NCI-H2227 (cell line): Measurements from ENCODE around the gene ABR.
"Not testable (repeated sequence)": the region's sequence is repeated elsewhere in the genome, so short reads cannot be mapped to it uniquely, and the experiment has no call there.

Source experiments
- DNase-seq: peaks from one replicate; lab custom pipeline; 2025; ENCODE audit not compliant: unreplicated experiment; lab: John Stamatoyannopoulos, UW

The ABR gene

DNA sequence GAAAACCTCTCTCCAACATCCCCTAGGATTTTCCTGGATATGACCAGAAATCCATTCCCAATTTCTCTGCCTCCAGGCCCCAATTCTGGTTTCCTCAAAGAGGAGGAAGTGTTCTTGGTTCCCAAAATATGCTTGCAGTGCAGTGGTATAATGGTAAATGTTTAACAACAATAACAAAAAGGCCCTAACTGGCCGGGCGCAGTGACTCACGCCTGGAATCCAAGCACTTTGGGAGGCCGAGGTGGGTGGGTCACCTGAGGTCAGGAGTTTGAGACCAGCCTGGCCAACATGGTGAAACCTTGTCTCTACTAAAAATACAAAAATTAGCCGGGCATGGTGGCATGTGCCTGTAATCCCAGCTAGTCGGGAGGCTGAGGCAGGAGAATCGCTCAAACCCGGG lies 184.5 kb downstream of the ABR start:
- not testable (repeated sequence) for DNase-seq

DNA sequence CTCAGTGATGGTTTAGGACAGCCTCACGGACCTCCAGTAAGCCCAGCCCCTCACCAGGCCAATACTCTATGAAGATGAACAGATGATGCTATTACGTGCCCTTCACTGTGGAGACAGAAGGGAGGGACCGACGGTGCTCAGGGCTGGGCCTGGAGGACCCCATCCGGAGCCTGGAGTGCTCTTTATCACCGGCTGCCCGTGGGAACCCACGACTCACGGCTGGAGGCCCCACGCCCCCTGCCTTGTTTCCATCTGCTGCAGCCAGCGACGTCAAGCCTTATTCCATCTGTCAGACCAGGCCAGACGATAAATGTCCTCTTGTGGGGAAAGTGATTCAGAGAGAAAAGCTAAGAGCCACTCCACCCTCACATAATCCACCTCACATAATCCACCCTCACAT lies 186.8 kb downstream of the ABR start:
- DNase-seq = no peak

DNA sequence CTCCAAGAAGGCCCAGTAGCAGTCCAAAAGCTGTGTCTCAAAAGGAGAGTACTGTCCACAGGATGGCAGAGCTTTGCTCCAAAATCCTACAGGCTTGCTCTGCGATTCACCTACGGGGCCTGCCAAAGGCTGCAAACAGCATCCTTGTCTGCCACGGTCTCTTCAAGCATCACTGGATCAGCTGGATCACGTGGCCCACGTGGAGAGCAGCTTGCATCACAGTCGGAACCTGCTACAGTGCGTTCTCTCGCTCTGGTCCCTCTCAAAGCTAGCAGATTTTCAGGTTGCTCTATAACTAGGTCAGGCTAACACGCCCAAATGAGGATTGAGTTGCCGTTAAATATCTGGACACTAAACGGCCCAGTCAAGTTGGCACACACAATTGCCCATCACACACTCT lies 191.2 kb downstream of the ABR start:
- no peak for DNase-seq

DNA sequence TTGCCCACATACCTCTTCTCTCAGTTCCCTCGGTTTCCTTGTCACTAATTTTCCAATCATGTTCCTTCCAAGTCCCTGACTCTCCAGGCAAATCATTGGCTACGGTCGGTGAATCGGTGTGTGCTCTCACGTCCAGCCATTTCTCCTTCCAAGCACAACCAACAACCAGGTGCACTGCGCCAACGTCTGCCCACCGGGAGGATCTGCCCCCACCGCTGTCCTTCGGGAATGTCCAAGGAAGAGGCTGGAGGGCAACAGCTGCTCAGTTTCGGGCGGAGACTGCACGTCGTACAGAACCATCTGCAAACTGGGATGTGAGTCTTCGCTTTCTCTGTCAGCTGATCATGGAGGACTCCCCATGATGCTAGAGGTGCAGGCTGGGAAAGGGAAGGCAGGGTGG lies 191.8 kb downstream of the ABR start:
- DNase-seq = no peak

DNA sequence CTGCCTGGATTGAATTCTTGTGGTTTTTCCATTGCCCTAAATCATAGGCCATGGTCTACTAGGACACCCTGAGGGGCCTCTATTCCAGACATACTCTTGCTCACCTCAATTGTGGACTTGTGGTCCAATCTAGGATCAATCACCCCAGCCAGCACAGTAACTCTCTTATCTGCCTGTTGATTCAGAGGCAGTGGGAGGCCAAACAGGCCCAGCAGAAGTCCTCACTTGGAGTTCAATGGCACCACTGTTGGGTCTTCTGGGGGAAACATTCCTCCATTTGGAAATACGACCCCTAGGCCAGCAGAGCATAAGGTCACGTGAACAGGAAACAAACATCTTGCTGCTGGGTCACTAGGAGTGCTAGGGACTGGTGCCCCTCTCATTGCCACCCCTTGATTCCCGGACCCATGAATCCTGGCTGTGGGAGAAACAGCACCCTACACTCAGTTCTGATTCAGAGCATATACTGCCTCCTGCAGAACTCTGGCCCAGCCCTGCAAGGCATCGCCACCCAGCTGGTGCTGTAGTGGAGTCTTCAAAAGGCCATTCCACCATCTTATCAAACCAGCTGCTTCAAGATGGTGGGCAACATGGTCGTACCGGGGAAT lies 193.4 kb downstream of the ABR start:
- DNase-seq = no peak

DNA sequence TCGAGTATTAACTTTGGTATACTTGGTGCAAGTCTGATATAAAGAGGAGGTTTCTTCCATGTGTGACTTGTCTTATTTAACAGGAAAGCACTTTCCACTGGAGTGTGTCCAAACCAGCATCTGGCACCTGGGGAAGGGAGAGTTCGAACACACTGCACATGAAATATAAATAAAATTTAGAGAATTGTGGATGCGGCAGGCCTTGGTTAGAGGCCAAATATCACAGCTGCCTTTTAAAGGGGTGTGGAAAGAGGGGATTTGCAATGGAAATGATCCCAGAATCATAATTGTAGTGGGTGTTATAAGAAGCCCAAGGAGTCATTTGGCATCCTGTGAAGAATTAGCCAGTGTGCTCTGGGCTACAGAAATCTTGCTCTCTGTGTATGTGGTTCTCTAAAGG lies 195.9 kb downstream of the ABR start:
- DNase-seq = no peak

DNA sequence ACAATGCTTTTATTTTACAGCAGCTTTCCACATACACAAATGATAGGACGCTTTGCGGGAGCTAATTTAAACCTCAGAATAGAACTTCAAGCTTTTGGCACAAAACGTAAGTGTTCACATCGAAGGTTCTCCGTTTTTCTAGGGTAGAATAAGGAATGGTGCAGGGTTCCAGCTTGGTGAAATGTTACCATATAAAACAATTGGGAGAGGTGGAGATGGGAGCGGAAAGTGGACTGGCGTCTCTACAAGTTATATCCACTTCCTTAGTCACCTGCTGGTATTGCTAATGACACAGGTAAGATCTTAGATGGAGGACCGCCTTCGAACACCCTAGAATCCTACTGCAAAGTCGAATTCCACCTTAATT lies 198.5 kb downstream of the ABR start:
- DNase-seq = no peak

DNA sequence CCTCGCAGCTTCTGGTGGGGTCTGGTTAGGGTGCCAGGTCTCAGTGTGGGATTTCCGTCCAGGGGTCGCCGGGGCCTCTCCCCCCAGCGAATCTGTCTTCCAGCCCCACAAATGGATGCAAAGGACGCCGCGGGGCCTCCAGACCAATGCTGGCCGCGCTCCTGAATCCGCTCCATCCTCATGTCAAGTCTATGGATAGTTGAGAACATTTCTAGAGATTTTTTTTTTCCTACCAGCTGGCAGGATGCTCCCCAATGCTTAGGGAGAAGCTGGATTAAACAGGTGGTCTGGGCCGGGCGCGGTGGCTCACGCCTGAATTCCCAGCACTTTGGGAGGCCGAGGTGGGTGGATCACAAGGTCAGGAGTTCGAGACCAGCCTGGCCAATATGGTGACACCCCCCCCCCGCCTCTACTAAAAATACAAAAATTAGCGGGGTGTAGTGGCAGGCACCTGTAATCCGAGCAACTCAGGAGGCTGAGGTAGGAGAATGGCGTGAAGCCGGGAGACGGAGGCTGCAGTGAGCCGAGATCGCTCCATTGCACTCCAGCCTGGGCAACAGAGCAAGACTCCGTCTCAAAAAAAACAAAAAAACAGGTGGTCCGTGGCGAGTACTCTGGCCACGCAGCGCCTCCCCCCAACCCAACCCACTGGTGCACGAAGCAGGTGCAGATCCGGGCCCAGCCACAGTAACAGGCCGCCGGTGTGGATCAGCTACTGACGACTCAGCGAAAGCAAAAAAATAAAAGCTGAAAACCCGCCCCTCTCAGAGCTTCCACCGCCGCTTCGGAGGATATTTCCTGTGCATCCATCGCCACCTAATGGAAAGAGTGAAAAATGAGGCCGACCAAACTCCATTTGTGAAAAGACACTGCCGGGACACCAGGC lies 199.1 kb downstream of the ABR start:
- DNase-seq = peak; percentile 90

DNA sequence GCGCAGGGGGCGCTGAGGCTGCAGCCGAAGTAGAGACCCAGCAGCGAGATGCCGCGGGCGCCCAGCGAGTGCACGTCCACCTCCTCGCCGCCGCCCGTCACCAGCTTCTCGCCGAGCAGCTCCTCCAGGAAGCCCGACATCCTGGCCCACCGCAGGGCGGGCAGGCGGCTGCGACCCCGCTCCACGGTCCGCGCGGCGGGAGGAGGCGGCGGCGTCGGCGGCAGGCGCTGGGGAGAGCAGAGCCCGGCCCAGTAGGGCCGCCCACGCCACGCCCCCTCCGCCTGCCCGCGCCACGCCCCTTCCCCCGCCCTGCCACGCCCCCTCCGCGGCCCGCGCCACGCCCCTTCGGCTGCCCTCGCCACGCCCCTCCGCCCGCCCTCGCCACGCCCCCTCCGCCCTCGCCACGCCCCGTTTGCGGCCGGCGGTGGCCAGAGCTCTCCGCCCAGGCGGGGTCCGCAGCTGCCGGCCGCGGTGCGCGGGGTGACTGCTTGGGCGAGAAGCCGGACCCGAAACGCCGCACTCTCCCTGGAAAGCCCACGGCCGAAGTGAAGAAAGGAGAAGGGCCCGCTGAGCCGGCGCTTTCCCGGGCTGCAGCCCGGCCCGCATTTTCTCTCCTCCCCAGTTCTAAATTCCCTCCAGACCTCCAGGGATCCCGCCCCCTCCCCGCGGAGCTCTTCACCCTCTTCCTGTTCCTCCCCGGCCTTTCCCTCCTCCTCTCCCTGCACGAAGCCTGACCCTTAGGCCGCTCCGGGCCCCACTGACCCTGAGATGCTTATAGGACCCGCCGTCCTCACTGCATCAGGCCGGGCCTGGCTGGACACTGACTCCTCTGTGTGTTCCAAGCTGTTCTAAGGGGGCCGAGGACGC lies 200.0 kb downstream of the ABR start, which contains the start of gene NXN:
NXN (minus strand) TSS at position 238 of the 867 bp plus-strand sequence.
- DNase-seq = peak; percentile 77

DNA sequence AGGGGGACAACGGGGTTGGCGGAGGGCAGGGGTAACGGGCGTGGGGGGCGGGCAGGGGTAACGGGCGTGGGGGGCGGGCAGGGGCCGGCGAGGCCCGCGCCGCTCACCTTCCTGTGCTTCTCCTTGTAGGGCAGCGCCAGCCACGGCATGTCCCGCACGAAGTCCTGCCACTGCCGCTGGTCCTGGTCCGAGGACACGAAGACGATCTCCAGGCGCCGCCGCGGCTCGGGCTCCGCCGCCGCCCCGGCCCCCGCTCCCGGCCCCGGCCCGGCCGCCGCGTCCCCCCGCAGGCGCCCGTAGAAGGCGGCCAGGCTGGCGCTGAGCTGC lies 200.6 kb downstream of the ABR start:
- no peak for DNase-seq

DNA sequence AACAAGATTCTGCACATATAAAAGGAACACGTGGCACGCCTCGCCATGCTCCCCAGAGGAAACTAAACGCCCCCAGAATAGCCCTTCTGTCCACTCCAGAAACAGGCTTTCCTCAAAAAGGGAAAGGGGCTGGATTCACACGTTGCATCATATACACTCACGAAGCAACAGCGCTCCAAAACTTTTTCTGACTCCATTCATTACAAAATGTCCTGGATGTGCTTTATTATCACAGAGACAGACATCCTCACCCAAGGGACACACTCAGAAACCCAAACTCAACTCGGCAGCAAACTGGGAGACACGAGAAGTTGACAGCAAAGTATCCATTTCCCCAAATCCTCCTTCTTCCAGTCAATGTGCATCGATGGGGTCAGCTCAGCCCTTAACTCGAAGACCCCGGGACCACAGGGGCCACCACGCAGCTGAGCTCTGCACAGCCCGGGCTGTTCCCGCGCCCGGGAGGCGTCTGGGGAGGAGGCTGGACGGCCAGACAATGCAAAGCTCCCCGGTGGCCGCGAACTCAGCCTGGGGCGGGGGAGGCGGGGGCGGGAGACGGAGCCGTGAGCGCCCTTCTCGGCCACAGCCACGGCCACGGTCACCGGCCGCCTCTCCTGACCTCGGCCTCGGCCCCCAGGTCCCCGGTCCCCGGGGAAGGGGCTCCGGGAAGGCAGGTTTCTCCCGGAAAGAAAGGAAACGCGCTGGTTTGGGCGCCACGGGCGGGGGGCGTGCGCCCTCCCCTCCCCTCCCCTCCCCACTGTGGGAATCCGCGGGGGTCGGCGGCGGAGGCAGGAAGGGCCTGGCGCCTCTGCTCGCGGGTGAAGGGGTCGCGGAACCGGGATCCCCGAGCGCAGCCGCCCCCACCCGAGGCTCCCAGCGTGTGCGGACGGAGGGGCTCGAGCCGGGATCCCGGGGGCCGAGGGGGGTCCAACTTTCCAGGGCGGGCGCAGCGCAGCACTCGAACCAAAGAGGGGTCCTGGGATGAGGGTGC lies 201.4 kb downstream of the ABR start:
- peak; percentile 23 for DNase-seq

DNA sequence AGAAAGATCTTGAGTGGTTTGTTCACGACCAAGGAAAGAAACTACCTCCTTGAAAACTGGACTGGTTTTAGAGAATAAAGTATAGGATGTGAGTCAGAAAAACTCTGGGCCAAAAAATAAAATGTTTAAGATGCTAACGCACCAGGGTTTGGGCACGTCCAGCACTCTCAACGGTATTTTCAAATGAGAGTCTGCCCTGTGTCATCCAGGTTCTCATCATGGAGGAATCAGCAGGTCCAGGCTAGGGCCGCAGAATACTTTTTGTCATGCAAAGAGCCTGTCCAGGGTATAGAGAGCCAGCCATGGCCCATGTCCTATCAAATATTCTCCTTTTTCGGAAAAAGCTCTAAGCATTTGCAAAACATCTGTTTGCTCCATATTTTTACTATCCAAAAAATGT lies 202.6 kb downstream of the ABR start:
- DNase-seq = no peak

DNA sequence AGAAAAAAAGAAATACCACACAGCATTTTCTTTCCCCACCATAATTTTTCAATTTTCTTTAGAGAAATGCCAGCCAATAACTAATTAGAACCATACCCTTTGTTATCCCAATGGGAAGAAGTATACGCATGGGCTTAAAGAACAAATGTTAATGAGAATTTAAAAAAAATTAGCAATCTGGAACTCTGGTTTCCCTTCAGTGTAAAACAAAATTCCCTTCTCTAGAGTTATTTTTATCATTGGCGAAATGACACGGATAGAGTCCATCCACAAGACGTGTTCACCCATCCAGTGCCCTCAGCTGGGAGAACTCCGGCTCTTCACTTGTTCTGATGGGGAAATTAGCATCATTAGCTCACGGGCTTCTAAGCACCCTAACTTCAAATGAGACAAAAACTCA lies 203.5 kb downstream of the ABR start:
- DNase-seq = no peak

DNA sequence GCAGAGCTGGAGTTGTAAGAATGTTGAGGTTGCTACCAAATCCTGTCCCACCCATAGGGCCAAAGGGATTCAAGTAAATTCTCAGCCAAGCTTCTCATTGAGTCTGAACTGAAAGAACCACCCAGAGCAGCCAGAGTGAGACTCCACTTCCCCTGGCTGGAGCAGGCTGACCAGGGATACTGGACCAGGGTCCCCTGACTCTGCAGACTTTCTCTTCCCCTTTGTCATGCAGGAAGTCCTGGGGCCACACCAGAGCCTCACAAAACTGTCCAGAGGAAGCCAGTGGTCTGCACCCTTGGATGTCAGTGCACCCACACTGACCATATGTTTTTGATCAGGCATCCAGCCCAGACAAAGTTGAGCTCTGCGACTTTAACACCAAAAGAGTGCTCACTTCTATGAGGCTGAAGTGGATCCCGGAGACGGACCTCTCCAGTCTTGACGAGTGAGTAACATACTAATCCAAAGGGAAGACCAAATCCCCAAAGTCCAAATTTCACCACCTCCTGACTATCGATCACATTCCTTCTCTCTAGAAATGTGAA lies 204.3 kb downstream of the ABR start:
- DNase-seq = no peak

DNA sequence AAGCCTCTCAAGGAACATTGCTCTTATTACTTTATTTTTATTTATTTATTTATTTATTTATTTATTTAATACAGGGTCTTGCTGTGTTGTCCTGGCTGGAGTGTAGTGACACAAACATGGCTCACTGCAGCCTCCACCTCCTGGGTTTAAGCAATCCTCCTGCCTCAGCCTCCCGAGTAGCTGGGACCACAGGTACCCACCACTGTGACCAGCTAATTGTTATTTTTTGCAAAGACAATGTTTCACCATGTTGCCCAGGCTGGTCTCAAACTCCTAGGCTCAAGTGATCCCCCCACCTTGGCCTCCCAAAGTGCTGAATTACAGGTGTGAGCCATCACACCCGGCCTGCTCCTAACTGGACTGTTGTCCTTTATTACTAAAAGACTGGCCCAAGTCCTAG lies 205.0 kb downstream of the ABR start:
- not testable (repeated sequence) for DNase-seq

DNA sequence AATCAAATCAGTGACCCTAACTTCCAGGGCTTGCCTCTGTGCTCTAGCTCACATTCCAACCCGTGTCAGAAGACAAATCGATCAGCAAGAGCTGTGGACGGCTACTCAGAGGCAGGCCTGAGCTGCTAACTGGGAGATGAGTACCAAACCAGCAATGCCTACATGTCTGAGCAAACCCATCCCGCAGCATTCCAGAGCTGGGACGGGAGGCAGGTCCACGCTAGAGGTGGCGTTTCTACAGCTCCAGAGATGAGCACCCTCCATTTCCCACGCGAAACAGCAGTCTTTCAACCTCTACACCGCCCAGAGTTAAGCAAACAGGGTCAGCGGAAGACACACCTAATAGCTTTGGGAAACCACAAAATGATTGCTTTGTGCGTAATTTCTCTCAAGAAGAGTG lies 206.7 kb downstream of the ABR start:
- no peak for DNase-seq

DNA sequence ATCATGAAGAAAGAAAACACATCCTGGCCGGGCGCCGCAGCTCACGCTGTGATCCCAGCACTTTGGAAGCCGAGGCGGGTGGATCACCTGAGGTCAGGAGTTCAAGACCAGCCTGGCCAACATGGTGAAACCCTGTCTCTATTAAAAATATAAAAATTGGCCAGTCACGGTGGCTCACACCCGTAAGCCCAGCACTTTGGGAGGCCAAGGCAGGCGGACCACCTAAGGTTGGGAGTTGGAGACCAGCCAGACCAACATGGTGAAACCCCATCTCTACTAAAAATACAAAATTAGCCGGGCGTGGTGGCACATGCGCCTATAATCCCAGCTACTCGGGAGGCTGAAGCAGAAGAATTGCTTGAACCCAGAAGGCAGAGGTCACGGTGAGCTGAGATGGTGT lies 207.9 kb downstream of the ABR start:
- DNase-seq = not testable (repeated sequence)

DNA sequence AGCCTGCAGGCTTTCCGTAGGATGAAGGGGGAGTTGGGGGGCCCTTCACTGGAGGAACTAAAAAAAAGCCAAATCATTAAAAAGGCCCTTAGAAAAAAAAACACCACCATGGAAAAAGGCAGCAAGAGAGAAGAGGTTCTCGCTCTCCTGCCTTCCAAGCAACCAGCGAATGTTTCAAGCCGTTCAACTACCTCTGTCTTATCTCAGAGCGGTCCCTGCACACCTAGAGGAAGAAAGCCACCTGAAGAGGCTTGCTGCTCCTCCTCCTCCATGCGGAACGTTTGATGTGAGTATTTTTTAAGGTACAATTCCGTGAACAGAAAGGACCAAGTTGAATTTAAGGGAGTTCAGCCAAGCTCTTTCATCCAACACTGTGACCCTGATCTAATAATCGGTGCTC lies 209.4 kb downstream of the ABR start:
- no peak for DNase-seq

DNA sequence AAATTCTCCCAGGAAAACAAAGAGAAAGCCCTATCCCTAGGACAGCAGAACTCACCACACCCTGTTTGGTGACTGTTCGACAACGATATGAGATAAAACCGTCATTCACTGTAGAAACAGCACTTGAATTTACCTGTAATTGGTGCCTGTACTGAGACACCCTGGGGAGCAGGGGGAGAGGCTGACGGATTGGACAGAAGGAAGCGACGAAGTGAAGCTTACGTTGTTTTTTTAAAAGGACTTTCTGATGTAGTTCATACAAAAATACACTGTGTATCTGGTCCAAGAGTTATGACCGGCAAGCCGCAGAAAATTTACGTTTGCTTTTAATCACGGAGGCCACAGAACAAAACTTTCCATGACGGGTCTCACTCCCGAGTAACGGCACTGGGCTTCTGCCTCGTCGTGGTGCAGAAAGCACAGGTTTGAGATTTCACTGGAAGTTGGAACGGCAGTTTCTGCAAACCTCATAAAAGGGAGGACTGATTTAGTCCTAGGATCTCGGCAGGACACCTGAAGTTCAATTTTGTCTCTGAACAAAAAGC lies 209.9 kb downstream of the ABR start:
- DNase-seq = peak; percentile 53
